ENCODE results near the gene ZMYND10.

DNA sequence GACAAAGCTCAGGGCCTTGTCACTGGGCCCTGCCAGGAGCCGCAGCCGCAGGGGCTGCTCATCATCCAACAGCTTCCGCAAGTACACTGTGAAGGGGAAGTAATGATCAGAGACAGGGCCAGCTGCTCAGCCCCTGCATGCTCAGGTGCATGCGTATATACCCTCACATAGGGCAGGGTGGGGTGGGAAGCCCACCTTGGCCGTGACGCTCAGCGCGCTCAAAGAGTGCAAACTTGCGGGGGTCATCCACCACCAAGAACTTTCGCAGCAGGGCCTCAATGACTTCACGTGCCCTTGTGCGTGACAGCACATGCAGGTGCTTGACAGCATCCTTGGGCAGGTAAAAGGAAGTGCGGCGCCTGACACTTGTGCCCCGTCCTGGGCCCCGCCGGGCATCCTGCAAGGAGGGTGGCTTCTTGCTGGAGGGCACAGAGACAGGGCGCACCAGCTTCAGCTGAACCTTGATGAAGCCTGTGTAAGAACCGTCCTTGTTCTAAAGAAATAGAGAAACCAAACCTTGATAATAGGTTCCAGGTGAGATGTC is 14.1 kb downstream of the ZMYND10 start:
- TF ChIP-seq POLR2A (IDR thresholded peaks at IDR 0.05) (no peak), EP300 (IDR thresholded peaks at IDR 0.05; ENCODE audit: low read depth) (no peak)
- TF ChIP-seq, protein P1, sequence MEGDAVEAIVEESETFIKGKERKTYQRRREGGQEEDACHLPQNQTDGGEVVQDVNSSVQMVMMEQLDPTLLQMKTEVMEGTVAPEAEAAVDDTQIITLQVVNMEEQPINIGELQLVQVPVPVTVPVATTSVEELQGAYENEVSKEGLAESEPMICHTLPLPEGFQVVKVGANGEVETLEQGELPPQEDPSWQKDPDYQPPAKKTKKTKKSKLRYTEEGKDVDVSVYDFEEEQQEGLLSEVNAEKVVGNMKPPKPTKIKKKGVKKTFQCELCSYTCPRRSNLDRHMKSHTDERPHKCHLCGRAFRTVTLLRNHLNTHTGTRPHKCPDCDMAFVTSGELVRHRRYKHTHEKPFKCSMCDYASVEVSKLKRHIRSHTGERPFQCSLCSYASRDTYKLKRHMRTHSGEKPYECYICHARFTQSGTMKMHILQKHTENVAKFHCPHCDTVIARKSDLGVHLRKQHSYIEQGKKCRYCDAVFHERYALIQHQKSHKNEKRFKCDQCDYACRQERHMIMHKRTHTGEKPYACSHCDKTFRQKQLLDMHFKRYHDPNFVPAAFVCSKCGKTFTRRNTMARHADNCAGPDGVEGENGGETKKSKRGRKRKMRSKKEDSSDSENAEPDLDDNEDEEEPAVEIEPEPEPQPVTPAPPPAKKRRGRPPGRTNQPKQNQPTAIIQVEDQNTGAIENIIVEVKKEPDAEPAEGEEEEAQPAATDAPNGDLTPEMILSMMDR (IDR thresholded peaks at IDR 0.05) = no peak
